Measurements from ENCODE around the gene ZYG11A. TPM values are rescaled to one million over a fixed set of nuclear protein-coding genes. Genes with fewer than 3 reads are reported as not detected.

ZYG11A gene
- total and polyA plus RNA-seq, 4 donors: 0.38 to 1.8 (median 0.76) TPM

- TF ChIP-seq REST (IDR thresholded peaks at IDR 0.05) (no peak), EGR1 (IDR thresholded peaks at IDR 0.05; ENCODE audit: low read depth in 2 of 2) (no peak), YY1 (IDR thresholded peaks at IDR 0.05) (no peak)
Measured at GRCh38 chr1:52876843-52877242, 34.3 kb downstream of the ZYG11A start (continued).

- Histone ChIP-seq H3K27me3 (ENCODE audit: control insufficient read depth in 4 of 4, insufficient read depth in 4 of 4, low read length in 3 of 4) (no peaks in the 10 kb centered on the region), H3K4me1 (ENCODE audit: control insufficient read depth in 4 of 4, insufficient read depth in 4 of 4, low read length in 3 of 4) (peaks cover 4 to 11% (median 6%) of the 10 kb centered on the region in 4 donors), H3K36me3 (ENCODE audit: control insufficient read depth in 4 of 4, insufficient read depth in 3 of 4, low read depth in 1 of 4, low read length in 3 of 4) (no peaks in the 10 kb centered on the region), H3K9me3 (ENCODE audit: control insufficient read depth in 4 of 4, low read length in 3 of 4) (no peaks in the 10 kb centered on the region), H3K9ac (ENCODE audit: low read depth in 1 of 2, low read length in 2 of 2) (no peak overlapping the region), H3K27ac (ENCODE audit: low read depth in 1 of 2, low read length in 2 of 2) (no peak overlapping the region), H3K4me3 (ENCODE audit: low read depth in 1 of 3, low read length in 3 of 3) (no peak overlapping the region)
- 97% methylated on average over 3 of the region's 3 CpGs for WGBS
- no peak for DNase-seq (ENCODE audit: low spot score)
- peak in 1 of 2 donors; percentile 7 for TF ChIP-seq JUND (IDR thresholded peaks at IDR 0.05)
- TF ChIP-seq FOXA2 (IDR thresholded peaks at IDR 0.05): no peak
Measured at GRCh38 chr1:52877554-52877953, 35.0 kb downstream of the ZYG11A start.

GRCh38 chr1:52880206-52880605 is 37.6 kb downstream of the ZYG11A start:
- no peaks in the 10 kb centered on the region for H3K9me3 ChIP-seq (ENCODE audit: control insufficient read depth in 4 of 4, low read length in 3 of 4)
- no peaks in the 10 kb centered on the region for H3K27me3 ChIP-seq (ENCODE audit: control insufficient read depth in 4 of 4, insufficient read depth in 4 of 4, low read length in 3 of 4)
- no peak overlapping the region for H3K27ac ChIP-seq (ENCODE audit: low read depth in 1 of 2, low read length in 2 of 2)
- H3K4me3 ChIP-seq (ENCODE audit: low read depth in 1 of 3, low read length in 3 of 3): no peak overlapping the region
- WGBS: 96% methylated on average over 2 of the region's 2 CpGs
- TF ChIP-seq NR2F2 (IDR thresholded peaks at IDR 0.05) (no peak), ZBTB33 (IDR thresholded peaks at IDR 0.05) (no peak), YY1 (IDR thresholded peaks at IDR 0.05) (no peak), FOXA1 (IDR thresholded peaks at IDR 0.05) (no peak), CTCF (IDR thresholded peaks at IDR 0.05; ENCODE audit: low read depth, low read length, missing input control) (no peak), REST (IDR thresholded peaks at IDR 0.05) (no peak), SP1 (IDR thresholded peaks at IDR 0.05) (no peak), MAX (IDR thresholded peaks at IDR 0.05) (no peak), RAD21 (IDR thresholded peaks at IDR 0.05) (no peak), JUND (IDR thresholded peaks at IDR 0.05) (no peak), HNF4A (conservative IDR thresholded peaks at IDR 0.05) (no peak), HNF4G (IDR thresholded peaks at IDR 0.05) (no peak)
- no peaks in the 10 kb centered on the region for H3K36me3 ChIP-seq (ENCODE audit: control insufficient read depth in 4 of 4, insufficient read depth in 3 of 4, low read depth in 1 of 4, low read length in 3 of 4)
- H3K9ac ChIP-seq (ENCODE audit: low read depth in 1 of 2, low read length in 2 of 2): no peak overlapping the region
- no peak for DNase-seq (ENCODE audit: low spot score)
- H3K4me1 ChIP-seq (ENCODE audit: control insufficient read depth in 4 of 4, insufficient read depth in 4 of 4, low read length in 3 of 4): peaks cover 4 to 11% (median 6%) of the 10 kb centered on the region in 4 donors

All from liver (tissue), 9 donors.